Heart left ventricle (tissue), 16 donors: Measurements from ENCODE around the gene GJA8. TPM values are rescaled to one million over a fixed set of nuclear protein-coding genes. Genes with fewer than 3 reads are reported as not detected.
"Not testable (repeated sequence)": the region's sequence is repeated elsewhere in the genome, so short reads cannot be mapped to it uniquely, and the experiment has no call there.

ENCODE experiments used
- ATAC-seq, 4 donors: fragments of 200-7000 bp; cut with Tn5 transposase; one replicate each; pipeline ENCODE4 v1.9.1; 2020 to 2022; ENCODE audit warnings: moderate library complexity in 4 of 4, mild to moderate bottlenecking in 3 of 4, moderate number of reproducible peaks in 1 of 4
- DNase-seq, 5 donors: peaks; one replicate each; pipeline ENCODE4 v3.0.0-alpha.2; 2020
- H3K27ac ChIP-seq, 12 donors: fragments of 200-600 bp; sonication (generic) in 4 of 12; one replicate each; pipeline versions ENCODE4 v1.5.0 to v1.8.0; 2016 to 2022; ENCODE audit warnings: mild to moderate bottlenecking in 2 of 12
- H3K27me3 ChIP-seq, 9 donors: fragments of 200-600 bp; sonication (generic) in 2 of 9; one replicate each; pipeline versions ENCODE4 v1.5.1 to v1.8.0; 2016 to 2022; ENCODE audit warnings: mild to moderate bottlenecking in 3 of 9
- H3K36me3 ChIP-seq, 9 donors: fragments of 200-600 bp; sonication (generic) in 2 of 9; one replicate each; pipeline versions ENCODE4 v1.5.0 to v1.8.0; 2018 to 2022; ENCODE audit warnings: mild to moderate bottlenecking in 2 of 9
- H3K4me1 ChIP-seq, 12 donors: fragments of 200-600 bp; sonication (generic) in 4 of 12; one replicate each; pipeline versions ENCODE4 v1.5.0 to v1.8.0; 2016 to 2022; ENCODE audit warnings: mild to moderate bottlenecking in 3 of 12
- H3K4me3 ChIP-seq, 12 donors: fragments of 200-600 bp; sonication (generic) in 4 of 12; one replicate each; pipeline versions ENCODE4 v1.5.0 to v1.8.0; 2017 to 2022; ENCODE audit warnings: mild to moderate bottlenecking in 9 of 12, moderate library complexity in 4 of 12
- H3K9me3 ChIP-seq, 12 donors: fragments of 200-600 bp; sonication (generic) in 4 of 12; one replicate each; pipeline versions ENCODE4 v1.5.0 to v1.8.0; 2016 to 2022; ENCODE audit warnings: mild to moderate bottlenecking in 1 of 12
- POLR2A ChIP-seq, 2 donors: fragments of 450-650 bp; IDR thresholded peaks; one replicate each; pipeline ENCODE4 v1.6.1; 2017; ENCODE audit warnings: antibody characterized with exemption in 2 of 2, mild to moderate bottlenecking in 2 of 2, moderate library complexity in 2 of 2
- WGBS, 4 donors: extraction: QIAGEN DNeasy Blood & Tissue Kit in 2 of 4; methylation state at CpG; one replicate each; pipeline versions ENCODE4 v1.1.5 to v1.1.7; 2013 to 2018; 5-methylcytosine and 5-hydroxymethylcytosine counted together
- intact Hi-C, 10 donors: fragments of 100-400 bp; cut with DNase I; formaldehyde crosslinking; loops; one replicate each; pipeline versions ENCODE4 v1.11.1 to v1.14.2; 2022
- polyA plus RNA-seq, 2 donors: library from polyadenylated mRNA; stranded (reverse); fragments of 200-250 nt; gene quantifications; one replicate each; pipeline ENCODE4 v1.2.3, GENCODE V29; 2013
- total RNA-seq, 9 donors: library from RNA; depleted of rRNA in 2 of 9; stranded (reverse); fragments of >200 nt in 2 of 9; fragmentation: NEBNext Ultra II Directional in 3 of 9; extraction: Animal tissue kit (Norgen Biotek cat#: 25700) in 3 of 9; gene quantifications; one replicate each; pipeline versions ENCODE4 v1.1.0 to v1.2.4, GENCODE V29; 2016 to 2023
- TF ChIP-seq, protein P1 (sequence below), 12 donors: fragments of 200-600 bp; sonication (generic) in 4 of 12; IDR thresholded peaks; one replicate each; pipeline versions ENCODE4 v1.5.0 to v1.8.0; 2018 to 2022; ENCODE audit warnings: antibody characterized with exemption in 12 of 12, mild to moderate bottlenecking in 5 of 12
- donor health status: ischemic (EF 13 %, LVEDD 7.1; RV severe dilation, severe dysfunction).
- donor health status: healthy with polysubstance abuse.
- donor health status: DM: no; HTN: yes; CAD: no.
- donor health status: DM: no; HTN: no; CAD: no.
- donor health status: ischemic (EF 25% LVEDD 6.9; RV normal size, moderate dysfunction).
- donor health status: ischemic (EF 25% LVEDD 5.7; RV mildly dilated, moderate dysfunction).
- donor health status: healthy.
- donor health status: DM: yes; HTN: yes; CAD: no.
- donor health status: ischemic (EF 35%, LVEDD 5.7; RV mildly dilated, moderate dysfunction).
- donor health status: nonischemic (EF 11% LVEDD 7.7; RV severe dilation, severe dysfunction).
- donor health status: DM: yes; HTN: yes; CAD: no.
- donor health status: PGD.
- donor health status: ischemic (EF 29% LVEDD 5.4; RV normal size, mild dysfunction).
- donor health status: nonischemic (EF 23%, LVEDD 6.1; RV moderate dilation, normal function).

The GJA8 gene
- total and polyA plus RNA-seq, 11 donors: not detected

GRCh38 chr1:147913362-147913942 lies 10.9 kb downstream of the GJA8 start:
- Histone ChIP-seq H3K27me3 (peaks cover 0 to 6% (median 0%) of the 10 kb centered on the region in 9 donors), H3K4me3 (no peak overlapping the region), H3K4me1 (no peaks in the 10 kb centered on the region), H3K9me3 (no peaks in the 10 kb centered on the region), H3K27ac (no peak overlapping the region), H3K36me3 (no peaks in the 10 kb centered on the region)
- no peak for DNase-seq
- intact Hi-C loops: no loop called here
- TF ChIP-seq, protein P1, sequence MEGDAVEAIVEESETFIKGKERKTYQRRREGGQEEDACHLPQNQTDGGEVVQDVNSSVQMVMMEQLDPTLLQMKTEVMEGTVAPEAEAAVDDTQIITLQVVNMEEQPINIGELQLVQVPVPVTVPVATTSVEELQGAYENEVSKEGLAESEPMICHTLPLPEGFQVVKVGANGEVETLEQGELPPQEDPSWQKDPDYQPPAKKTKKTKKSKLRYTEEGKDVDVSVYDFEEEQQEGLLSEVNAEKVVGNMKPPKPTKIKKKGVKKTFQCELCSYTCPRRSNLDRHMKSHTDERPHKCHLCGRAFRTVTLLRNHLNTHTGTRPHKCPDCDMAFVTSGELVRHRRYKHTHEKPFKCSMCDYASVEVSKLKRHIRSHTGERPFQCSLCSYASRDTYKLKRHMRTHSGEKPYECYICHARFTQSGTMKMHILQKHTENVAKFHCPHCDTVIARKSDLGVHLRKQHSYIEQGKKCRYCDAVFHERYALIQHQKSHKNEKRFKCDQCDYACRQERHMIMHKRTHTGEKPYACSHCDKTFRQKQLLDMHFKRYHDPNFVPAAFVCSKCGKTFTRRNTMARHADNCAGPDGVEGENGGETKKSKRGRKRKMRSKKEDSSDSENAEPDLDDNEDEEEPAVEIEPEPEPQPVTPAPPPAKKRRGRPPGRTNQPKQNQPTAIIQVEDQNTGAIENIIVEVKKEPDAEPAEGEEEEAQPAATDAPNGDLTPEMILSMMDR (IDR thresholded peaks at IDR 0.05): no peak
- no peak for TF ChIP-seq POLR2A (IDR thresholded peaks at IDR 0.05)
- WGBS, 4 donors: 90 to 95% (median 91%) methylated on average over 7 of the region's 7 CpGs
- ATAC-seq: no peak

DNA sequence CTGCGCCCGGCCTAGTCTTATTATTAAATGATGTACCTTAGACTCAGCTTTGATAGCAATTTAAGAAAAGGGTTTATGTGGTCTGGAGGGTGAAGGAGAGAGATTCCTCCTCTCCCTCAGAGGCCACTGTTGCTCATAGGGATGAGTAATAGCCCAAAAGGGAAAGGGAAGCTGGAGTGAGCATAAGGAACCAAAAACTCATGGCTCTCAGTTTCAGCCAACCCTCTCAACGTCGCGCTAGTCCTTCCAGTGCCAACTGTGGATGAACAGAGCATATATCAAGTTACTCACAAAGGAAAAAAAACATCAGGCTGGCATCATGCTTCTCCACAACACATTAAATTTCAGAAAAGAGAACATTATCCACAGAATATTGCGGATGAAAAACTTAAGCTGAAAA lies 17.3 kb downstream of the GJA8 start:
- DNase-seq: no peak
- H3K9me3 ChIP-seq: no peaks in the 10 kb centered on the region
- no peaks in the 10 kb centered on the region for H3K4me1 ChIP-seq
- intact Hi-C loops: no loop called here
- TF ChIP-seq, protein P1 (IDR thresholded peaks at IDR 0.05): no peak
- no peak for TF ChIP-seq POLR2A (IDR thresholded peaks at IDR 0.05)
- no peak for ATAC-seq
- H3K4me3 ChIP-seq: no peak overlapping the region
- peaks cover 0 to 6% (median 0%) of the 10 kb centered on the region in 9 donors for H3K27me3 ChIP-seq
- WGBS, 4 donors: 92 to 96% (median 94%) methylated on average over 6 of the region's 6 CpGs
- H3K27ac ChIP-seq: no peak overlapping the region
- no peaks in the 10 kb centered on the region for H3K36me3 ChIP-seq

- H3K27me3 ChIP-seq: no peaks in the 10 kb centered on the region
- H3K36me3 ChIP-seq: no peaks in the 10 kb centered on the region
- no peak for TF ChIP-seq POLR2A (IDR thresholded peaks at IDR 0.05)
- TF ChIP-seq, protein P1 (IDR thresholded peaks at IDR 0.05): no peak
- no peak for ATAC-seq
- H3K4me3 ChIP-seq: no peak overlapping the region
- WGBS, 4 donors: 78 to 92% (median 88%) methylated on average over 1 of the region's 1 CpG
- H3K4me1 ChIP-seq: peaks cover 0 to 6% (median 5%) of the 10 kb centered on the region in 12 donors
- DNase-seq: no peak
- no peaks in the 10 kb centered on the region for H3K9me3 ChIP-seq
- intact Hi-C loops: no loop called here
- no peak overlapping the region for H3K27ac ChIP-seq
These were observed 22.2 kb downstream of the GJA8 start for GRCh38 chr1:147924813-147925212.

DNA sequence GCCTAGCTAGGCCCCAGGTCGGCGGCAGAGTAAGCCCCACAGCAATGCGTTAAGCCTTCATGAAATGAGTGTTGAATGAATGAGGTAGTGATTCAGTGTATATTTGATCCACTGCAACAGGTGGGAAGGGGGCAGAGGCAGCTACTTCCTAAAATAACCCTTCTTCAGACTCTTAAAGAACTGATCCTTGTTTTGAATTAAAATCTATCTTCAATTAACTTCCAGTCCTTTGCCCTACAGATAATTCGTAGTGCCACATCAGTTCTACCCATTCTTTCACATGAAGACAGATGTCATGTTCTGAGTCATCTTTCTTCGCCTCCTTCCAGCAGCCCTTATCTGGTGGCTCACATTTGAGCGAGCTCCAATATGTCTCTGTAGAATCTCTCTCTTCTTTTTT lies 24.6 kb downstream of the GJA8 start:
- not testable (repeated sequence) for ATAC-seq

DNA sequence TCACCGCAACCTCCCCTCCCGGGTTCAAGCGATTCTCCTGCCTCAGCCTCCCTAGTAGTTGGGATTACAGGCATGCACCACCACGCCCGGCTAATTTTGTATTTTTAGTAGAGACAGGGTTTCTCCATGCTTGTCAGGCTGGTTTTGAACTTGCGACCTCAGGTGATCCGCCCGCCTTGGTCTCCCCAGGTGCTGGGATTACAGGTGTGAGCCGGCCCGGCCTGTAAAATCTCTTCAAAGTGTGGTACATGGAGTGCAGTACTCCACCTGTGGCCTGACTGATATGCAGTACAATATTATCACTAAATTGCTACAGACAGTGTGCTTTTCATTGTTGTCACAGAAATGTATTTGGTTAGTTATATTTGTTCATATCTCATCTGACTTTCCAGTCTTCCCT lies 25.1 kb downstream of the GJA8 start:
- ATAC-seq, H3K27me3 ChIP-seq, H3K36me3 ChIP-seq, intact Hi-C loops, H3K4me3 ChIP-seq, H3K27ac ChIP-seq, DNase-seq, H3K9me3 ChIP-seq: not testable (repeated sequence)
- H3K4me1 ChIP-seq: peaks cover 0 to 11% (median 5%) of the 10 kb centered on the region in 12 donors
- 99 to 100% (median 100%) methylated on average over 1 to 5 of the region's 10 CpGs for WGBS, 4 donors

More for the DNA sequence above, 24.6 kb downstream of the GJA8 start:
- H3K36me3 ChIP-seq, H3K9me3 ChIP-seq, H3K4me3 ChIP-seq, H3K27me3 ChIP-seq, DNase-seq, H3K27ac ChIP-seq, intact Hi-C loops: not testable (repeated sequence)
- peaks cover 0 to 11% (median 5%) of the 10 kb centered on the region in 12 donors for H3K4me1 ChIP-seq
- WGBS, 4 donors: 0 to 95% (median 92%) methylated on average over 1 to 4 of the region's 6 CpGs
